Epidermal melanocyte (primary cell): Measurements from ENCODE around the gene LRFN5.
"Not testable (repeated sequence)": the region's sequence is repeated elsewhere in the genome, so short reads cannot be mapped to it uniquely, and the experiment has no call there.

ENCODE experiments used
- DNase-seq: peaks from one replicate; pipeline ENCODE4 v3.0.0; 2011; ENCODE audit warnings: low spot score; ENCODE audit not compliant: insufficient read length

The LRFN5 gene

DNA sequence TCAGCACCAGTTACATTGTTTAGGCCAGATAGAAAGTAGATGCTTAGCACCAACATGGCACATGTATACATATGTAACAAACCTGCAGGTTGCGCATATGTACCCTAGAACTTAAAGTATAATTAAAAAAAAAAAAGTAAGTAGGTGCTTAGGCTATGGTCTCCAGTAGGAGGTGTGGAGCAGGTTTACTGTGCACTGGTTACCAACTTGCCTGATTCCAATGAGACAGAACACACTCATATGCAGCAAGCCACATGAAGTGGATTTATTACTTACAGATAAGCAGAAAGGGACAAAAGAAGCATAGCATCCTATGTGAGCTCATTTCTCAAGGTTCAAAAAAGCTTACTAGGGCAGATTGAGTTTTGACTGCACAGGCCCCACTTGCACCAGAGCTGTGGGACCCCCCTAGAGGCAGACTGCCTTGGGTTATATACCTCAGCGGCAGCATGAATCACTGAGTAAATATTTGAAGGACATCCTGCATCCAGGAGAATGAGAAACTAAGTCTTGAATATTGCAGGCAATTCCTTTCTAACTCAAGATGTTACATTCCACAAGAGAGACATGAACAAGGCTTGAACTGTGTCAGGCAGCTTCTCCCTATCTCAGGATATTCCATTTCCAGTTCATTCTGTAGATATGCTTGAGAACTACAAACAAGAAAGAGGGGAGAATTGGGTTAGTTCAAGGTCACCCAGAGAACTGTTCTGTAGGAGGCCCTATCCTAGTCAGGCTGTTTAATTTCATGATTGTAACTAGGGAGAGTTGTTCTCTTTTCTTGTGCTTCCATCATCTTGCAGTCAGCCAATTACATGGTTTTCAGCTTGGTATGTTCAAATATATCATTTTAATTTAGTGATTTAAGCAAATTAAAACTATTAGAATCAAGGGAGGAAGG lies 30.1 kb downstream of the LRFN5 start:
- no peak for DNase-seq

DNA sequence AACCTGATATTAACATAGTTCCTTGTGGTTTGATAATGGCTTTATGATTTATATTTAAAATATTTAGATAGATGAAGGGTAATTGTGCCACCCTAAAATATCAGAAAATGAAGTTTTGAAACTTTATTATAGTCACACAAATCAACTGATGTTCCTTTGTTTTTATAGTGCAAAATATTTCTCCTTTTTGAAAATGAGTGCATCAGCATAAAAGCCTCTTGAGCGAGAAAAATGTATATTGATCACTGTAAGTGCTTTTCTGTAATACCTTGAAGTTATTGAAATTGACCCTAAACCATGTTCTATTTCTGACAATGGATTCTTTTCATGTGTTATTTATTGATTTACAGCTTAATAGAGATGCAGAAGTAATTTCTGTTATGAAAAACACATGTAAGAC lies 35.0 kb downstream of the LRFN5 start:
- DNase-seq, result no peak

DNA sequence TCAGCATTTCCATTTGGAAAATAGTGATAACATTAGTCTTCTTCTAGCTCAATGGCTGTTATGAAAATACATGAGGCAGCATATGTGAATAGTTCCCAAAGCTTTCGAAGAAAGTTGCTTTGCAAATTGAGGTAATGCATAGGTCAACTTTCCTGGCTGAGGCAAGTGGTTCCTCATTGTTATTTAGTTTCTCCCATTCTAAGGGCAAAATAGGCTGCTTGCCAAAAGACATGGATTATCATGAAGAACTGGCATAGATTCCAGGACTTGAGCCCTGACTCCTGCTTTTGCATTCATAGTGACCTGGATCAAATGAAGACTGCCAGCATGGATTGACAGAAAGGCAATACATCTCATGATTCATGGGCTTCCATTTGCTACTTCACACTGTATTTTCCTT lies 35.7 kb downstream of the LRFN5 start:
- DNase-seq, result no peak

DNA sequence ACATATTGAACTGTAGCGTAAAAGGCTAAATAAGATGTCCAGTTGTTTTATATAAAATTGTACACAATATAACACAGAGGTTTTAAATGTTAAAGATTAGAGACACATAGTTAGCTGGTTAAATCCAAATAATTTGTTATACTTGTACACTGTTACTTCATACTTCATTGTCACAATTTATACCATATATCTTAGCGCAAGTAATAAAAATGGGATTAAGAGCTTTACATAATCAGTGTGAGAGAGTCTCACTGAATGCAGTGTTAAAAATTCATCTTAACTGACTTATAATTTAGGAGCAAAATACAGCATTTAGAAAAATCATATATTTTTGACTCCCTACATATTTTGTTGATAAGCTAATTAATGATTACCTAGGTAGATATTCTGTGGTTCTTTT lies 36.1 kb downstream of the LRFN5 start:
- no peak for DNase-seq

DNA sequence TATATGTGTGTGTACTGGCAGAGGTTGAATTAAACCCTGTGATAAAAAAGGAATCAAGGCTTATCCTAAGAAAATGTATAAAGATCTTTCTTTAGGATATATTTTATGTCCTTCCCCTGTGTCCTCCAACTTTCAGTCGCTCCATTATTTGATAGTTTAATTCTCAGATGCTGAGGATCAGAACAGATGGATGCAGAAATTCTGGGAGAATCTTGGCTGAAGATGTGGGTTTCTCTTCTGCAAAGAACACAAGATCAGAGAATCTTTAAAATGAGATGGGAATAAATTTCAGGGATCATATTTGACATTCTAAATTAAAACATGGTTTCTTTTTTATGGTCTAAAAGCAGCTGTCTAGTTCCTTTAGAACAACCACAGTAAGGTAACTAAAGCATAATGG lies 37.9 kb downstream of the LRFN5 start:
- DNase-seq, result no peak

DNA sequence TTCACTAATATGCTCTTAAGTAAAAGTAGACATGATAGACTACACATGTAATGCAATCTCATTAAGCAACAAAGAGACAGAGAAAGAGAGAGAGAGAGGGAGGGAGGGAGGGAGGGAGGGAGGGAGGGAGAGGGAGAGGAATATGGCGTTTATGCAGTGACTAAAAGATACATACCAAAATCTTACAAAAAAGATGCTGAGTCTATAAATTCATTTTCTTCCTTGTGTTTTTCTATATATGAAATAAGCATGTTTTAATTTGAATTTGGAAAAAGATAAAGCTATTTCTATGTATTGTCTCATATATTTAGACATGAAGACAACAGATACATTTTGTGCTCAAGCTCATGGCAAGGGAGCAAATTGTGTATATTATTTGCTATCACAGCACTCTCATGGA lies 44.1 kb downstream of the LRFN5 start:
- no peak for DNase-seq

DNA sequence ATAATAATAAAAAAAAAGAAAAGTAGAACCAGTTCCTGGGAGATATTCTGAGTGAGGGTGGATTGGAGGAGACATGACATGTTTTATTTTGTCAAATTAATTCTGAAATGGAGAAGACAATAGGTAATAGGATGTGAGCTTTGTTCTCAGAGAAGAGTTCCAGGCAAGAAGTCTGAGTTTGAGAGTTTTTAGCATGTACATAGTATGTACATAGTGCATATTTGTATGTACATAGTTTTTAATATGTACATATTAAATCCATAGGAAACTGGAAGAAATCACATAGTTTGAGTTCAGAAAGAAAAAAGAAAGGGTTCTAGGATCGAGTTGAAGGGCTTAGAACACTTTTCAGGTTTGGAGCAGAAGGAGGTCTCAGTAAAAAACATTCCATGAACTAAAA lies 47.5 kb downstream of the LRFN5 start:
- no peak for DNase-seq

DNA sequence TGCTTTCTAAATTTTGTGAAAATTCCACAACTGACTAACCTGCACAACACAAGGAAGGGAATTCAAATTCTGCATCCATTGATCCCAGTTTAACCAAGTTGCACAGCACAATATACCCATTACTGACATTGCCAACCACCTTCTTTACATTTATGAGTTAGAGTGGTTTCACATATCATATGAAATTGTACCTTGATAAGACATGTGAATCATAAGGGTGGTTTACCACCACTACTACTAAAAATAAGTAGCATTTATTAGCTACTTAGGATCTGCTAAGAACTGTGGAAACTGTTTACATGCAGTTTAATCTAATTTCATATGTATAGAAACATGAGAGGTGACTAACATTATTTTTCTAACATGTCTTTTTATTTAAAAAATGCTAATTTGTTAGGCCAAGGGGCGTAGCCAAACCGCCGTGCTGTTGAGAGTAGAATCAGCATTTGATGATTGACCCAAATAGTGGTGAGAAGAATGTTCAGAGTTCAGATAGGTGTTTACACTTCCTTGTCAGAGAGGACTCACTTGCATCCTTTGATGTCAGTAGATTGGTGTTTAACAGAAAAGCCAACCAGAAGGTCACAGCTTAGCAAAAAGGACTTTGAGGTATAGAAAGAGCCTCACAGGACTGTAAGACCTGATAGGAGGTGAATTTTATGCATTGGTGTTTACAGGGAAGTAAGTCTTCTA lies 56.2 kb downstream of the LRFN5 start:
- no peak for DNase-seq

DNA sequence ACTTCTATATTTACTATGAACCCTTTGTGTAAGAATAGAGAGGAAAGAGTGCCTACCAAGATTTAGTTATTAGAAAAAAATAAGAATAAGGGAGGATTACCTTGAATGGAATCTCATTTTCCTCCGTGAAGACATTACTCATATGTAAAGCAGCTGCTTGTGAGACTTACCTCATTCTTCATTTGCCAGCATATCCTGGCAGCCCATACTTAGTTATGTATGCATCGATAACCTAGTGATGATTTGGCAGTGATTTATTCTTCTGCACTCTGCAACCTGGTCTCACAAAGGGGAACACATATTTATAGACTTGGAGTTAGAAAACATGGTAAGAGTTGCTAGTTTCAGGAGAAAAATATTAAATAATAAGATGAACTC lies 56.8 kb downstream of the LRFN5 start:
- DNase-seq, result no peak

DNA sequence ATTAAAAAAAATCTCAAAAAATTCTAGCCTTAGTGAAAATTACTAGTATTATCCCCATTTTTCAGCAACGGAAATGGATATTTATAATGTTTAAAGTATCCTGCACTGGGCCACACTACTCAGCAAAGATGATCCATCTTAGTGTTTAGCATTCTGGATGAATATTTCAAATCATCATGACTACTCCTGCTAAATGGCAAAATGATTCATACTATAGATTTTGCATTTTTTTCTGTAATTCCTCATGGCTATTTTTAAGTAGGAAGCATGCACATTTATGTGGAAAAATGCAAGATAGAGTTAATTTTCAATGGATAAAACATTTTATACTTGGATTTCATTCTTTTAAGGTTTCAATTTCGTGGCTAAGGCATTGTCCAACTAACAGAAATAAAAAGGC lies 59.6 kb downstream of the LRFN5 start:
- DNase-seq, result no peak

DNA sequence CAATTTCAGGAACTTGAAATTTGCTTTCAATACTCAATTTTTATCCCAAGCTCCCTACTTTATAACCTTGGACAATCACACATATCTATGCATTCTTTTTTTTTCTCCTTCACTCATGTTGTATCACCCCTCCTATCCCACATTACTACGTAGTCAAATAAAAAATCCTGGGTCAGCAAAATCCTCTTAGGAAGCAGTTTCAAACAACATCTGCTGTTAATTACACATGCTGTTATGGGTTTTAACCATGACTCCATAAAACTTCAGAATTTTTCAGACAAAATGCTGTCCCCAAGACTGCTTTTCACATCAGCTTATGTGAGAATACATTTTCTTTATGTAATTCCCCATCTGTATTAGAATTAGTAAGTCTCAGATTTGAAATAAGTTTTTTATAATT lies 61.7 kb downstream of the LRFN5 start:
- no peak for DNase-seq

DNA sequence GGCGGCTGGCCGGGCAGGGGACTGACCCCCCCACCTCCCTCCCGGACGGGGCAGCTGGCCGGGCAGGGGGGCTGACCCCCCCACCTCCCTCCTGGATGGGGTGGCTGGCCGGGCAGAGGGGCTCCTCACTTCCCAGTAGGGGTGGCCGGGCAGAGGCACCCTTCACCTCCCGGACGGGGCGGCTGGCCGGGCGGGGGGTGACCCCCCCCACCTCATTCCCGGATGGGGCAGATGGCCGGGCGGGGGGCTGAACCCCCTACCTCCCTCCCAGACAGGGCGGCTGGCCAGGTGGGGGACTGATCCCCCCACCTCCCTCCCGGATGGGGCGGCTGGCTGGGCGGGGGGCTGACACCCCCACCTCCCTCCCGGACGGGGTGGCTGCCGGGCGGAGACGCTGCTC lies 66.9 kb downstream of the LRFN5 start:
- DNase-seq, result not testable (repeated sequence)

DNA sequence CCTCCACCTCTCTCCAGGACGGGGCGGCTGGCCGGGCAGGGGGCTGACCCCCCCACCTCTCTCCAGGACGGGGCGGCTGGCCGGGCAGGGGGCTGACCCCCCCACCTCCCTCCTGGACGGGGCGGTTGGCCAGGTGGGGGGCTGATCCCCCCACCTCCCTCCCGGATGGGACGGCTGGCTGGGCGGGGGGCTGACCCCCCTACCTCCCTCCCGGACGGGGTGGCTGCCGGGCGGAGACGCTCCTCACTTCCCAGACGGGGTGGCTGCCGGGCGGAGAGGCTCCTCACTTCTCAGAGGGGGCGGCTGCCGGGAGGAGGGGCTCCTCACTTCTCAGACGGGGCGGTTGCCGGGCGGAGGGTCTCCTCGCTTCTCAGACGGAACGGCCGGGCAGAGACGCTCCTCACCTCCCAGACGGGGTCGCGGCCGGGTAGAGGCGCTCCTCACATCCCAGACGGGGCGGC lies 67.9 kb downstream of the LRFN5 start:
- DNase-seq, result not testable (repeated sequence)

DNA sequence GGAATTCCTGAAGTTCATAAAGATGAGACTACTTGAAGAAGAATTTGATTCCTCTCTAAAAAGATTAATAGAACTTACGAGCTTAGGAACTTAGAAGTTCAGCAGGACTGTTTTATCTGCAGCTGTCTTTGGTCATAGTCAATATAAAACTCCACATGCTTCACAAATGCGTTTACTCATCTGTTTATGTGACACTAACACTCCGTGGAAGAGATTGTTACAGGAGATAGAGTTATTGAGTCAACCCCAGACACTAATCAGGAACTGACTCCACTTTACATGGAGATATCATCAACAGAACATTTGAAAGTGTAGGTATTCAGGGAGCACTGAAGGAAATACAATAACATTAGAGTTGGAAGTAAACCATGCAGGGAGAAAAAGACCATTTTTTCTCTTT lies 92.8 kb downstream of the LRFN5 start:
- DNase-seq, result no peak

DNA sequence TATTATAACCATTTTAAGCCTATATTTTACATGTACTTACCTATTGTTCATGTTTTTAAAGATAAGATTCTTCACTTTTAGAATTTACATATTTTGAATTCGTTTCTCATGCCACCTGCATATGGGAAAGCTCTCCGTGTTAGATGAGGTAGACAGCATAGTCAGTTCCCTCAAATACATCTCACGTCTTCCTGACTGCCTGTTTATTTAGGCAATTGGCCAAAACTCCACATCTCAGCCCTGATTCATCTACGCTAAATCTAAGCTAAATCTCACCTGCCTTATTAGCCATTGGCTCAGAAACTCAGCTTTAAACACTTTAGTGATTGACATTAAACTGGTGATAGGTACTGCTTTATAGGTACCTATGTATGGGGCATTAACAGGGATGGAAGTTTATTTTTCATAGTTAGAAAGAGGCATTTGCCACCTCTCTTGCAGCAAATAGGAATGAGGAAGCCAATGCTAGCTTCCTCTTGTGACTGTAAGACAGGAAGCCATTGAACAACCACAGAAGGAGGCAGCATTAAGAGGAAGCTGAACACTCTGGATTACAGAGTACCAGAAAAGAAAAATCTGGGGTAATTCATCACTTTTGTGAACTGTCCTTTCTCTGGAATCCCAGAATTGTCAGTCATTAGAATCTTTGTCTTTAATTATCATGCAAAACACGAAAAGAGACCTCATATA lies 111.9 kb downstream of the LRFN5 start:
- no peak for DNase-seq

DNA sequence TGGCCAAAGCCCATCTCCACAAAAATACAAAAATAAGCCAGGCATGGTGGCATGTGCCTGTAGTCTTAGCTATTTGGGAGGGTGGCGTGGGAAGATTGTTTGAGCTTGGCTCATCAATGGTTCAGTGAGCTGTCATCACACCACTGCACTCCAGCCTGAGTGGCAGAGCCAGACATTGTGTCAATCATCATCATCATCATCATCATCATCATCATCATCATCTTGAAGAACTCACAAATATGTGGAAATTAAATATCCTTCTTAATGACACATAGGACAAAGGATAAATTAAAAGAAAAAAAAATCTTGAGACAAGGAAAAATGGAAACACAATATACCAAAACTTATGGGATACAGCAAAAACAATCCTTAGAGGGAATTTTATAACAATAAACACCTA lies 132.5 kb downstream of the LRFN5 start:
- DNase-seq, result no peak

DNA sequence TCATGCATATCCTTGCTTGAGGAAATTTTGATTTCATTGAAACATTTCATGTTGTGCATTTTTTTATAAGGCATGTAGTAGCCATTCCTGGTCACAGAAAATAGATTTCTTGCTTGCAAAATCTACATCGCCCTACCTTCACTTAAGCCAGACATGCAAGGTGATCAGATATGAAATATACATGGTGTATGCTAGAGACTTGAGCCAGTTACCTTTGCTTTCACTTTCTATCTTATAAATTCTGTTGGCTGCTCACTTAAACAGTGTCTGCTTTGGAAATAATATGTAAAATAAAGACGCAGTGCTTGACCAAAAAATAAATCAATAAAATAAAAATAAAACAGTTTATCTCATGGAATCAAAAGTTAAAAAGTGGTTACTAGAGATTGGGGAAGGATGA lies 136.5 kb downstream of the LRFN5 start:
- DNase-seq, result no peak

DNA sequence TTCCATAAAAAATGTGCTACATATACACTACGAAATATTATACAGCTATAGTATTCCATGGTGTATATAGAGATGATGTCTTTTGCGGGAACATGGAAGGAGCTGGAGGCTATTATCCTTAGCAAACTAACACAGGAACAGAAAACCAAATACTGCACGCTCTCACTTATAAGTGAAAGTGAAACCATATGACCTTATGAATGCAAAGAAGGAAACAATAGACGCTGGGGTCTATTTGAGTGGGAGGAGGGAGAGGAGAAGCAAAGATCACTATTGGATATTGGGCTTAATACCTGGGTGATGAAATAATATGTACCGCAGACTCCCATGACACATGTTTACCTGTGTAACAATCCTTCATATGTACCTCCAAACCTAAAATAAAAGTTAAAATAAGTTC lies 142.8 kb downstream of the LRFN5 start:
- no peak for DNase-seq

DNA sequence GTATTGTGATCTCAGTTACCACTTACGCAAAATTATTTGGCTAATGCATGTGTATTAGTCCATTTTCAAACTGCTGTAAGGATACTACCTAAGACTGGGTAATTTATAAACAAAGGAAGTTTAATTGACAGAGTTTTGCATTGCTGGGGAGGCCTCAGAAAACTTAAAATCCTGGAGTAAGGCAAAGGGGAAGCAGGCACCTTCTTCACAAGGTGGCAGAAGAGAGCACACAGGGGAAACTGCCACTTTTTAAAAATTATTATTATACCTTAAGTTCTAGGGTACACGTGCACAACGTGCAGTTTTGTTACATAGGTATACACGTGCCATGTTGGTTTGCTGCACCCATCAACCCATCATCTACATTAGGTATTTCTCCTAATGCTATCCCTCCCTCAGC lies 143.9 kb downstream of the LRFN5 start:
- DNase-seq, result not testable (repeated sequence)

DNA sequence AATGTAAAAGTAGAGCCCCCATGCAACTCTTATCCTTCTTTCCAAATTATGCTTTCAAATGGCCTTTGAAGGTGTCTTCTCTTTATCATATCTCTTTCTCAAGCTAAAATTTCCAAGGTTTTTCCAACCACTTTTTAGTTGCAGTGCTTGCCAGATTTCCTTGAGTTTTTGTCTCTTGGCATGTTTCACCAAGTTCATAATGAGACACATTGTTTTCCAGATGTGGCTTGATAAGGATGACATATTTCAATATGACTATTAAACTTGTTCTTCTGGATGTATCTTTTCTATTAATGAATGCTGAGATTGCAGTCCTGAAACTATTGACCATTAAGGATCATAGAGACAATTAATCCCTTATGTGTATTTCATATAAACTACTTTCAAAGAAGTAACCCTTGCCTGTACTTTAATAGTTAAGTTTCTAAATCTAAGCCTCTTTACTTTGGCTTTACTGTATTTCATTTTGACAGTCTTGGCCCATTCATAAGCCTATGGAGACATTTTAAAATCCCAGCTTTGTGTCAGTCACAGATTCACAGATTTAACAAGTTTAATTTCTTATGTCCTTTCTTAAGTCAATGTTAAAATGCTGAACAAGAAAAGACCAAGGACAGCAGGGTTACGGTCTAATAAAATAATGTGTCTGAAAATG lies 151.5 kb downstream of the LRFN5 start:
- no peak for DNase-seq

DNA sequence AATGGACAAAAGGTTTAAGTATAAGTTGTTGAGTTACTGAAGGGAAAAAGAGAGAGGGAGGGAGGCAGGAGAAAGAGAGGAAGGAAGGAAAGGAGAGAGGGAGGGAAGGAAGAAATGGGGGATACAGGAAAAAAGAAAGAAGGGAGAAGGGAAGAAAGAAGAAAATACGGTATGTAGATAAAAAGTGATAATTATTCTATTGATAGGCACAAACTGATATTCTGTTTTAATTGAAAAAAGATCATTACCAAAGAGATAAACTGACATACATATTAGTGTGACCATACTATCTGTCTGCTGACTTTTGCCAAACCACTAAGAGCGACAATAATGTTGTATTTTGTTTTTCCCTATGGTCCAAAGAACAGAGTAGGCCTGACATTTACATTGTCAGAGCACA lies 154.5 kb downstream of the LRFN5 start:
- no peak for DNase-seq

DNA sequence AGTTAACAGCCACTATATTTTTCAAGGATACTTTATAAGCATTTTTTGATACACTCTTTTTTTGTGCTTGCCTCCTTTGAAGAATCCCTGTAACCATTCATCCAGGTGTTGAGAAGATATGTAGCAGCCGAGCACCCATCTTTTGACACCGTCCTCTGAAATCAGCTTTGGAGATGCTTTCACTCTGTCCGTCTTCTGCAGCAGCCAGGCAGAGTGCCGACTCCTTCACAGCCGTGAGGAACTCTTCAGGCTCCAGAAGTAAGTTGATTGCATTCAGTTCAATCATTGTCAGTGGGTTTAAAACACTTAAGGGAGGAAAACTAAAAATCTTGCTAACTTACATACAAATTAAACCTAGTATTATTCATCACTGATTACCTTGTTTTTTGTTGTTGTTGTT lies 160.1 kb downstream of the LRFN5 start:
- DNase-seq, result no peak
